Umbilical cord (tissue), 2 donors: ENCODE measurements around the gene PTPRM. TPM values are rescaled to one million over a fixed set of nuclear protein-coding genes. Genes with fewer than 3 reads are reported as not detected.
A peak's percentile ranks its signal among the peaks of the same experiment; 100 is the strongest.

Source experiments
- DNase-seq: peaks from one replicate; pipeline ENCODE4 v3.0.0-alpha.2; 2015; ENCODE audit warnings: low spot score
- total RNA-seq: library from RNA; depleted of rRNA; stranded (reverse); fragments of >200 nt; gene quantifications from one replicate; pipeline ENCODE4 v1.2.3, GENCODE V29; 2014; ENCODE audit warnings: low replicate concordance; ENCODE audit not compliant: insufficient read depth

Gene PTPRM
- total RNA-seq, 1 donor from 2014 or later = 49.1 TPM

- DNase-seq = no peak
Measured at GRCh38 chr18:7598167-7599047, 31.3 kb downstream of the PTPRM start.

GRCh38 chr18:7600036-7600435 lies 32.9 kb downstream of the PTPRM start:
- DNase-seq = no peak

GRCh38 chr18:7600528-7601245 lies 33.6 kb downstream of the PTPRM start:
- no peak for DNase-seq

- no peak for DNase-seq
Measured at GRCh38 chr18:7601246-7601615, 34.1 kb downstream of the PTPRM start.

- no peak for DNase-seq
Measured at GRCh38 chr18:7601936-7602335, 34.8 kb downstream of the PTPRM start.

GRCh38 chr18:7603259-7604000 lies 36.3 kb downstream of the PTPRM start:
- no peak for DNase-seq

- DNase-seq = no peak
Measured at GRCh38 chr18:7604361-7604760, 37.2 kb downstream of the PTPRM start.

GRCh38 chr18:7605705-7606104 lies 38.6 kb downstream of the PTPRM start:
- DNase-seq = no peak

- no peak for DNase-seq
Measured at GRCh38 chr18:7607540-7608173, 40.5 kb downstream of the PTPRM start.

- DNase-seq = no peak
Measured at GRCh38 chr18:7608174-7608550, 41.0 kb downstream of the PTPRM start.

- peak; percentile 30 for DNase-seq
Measured at GRCh38 chr18:7608781-7609201, 41.7 kb downstream of the PTPRM start.

GRCh38 chr18:7609617-7610016 lies 42.5 kb downstream of the PTPRM start:
- no peak for DNase-seq

GRCh38 chr18:7614042-7614441 lies 46.9 kb downstream of the PTPRM start:
- no peak for DNase-seq

GRCh38 chr18:7615840-7616239 lies 48.7 kb downstream of the PTPRM start:
- no peak for DNase-seq

- peak; percentile 51 for DNase-seq
Measured at GRCh38 chr18:7616661-7617060, 49.5 kb downstream of the PTPRM start.

GRCh38 chr18:7617738-7618422 lies 50.8 kb downstream of the PTPRM start:
- DNase-seq = peak; percentile 31

- DNase-seq = no peak
Measured at GRCh38 chr18:7618891-7619442, 51.9 kb downstream of the PTPRM start.

- DNase-seq = no peak
Measured at GRCh38 chr18:7619676-7620075, 52.6 kb downstream of the PTPRM start.

GRCh38 chr18:7622721-7623120 lies 55.6 kb downstream of the PTPRM start:
- no peak for DNase-seq

- no peak for DNase-seq
Measured at GRCh38 chr18:7623681-7624080, 56.6 kb downstream of the PTPRM start.

GRCh38 chr18:7624697-7625096 lies 57.6 kb downstream of the PTPRM start:
- DNase-seq = no peak
